NB4 (cell line): ENCODE measurements around the gene MS4A13.
"Not testable (repeated sequence)": the region's sequence is repeated elsewhere in the genome, so short reads cannot be mapped to it uniquely, and the experiment has no call there.

Experiments
- DNase-seq: peaks from one replicate; pipeline ENCODE4 v3.0.0; 2010; ENCODE audit warnings: low read depth
- H3K4me3 ChIP-seq: one replicate; pipeline ENCODE4 v1.5.1; 2011; ENCODE audit warnings: mild to moderate bottlenecking, low read depth, low read length, moderate library complexity
- MYC ChIP-seq: IDR thresholded peaks from 2 replicates; pipeline ENCODE4 v1.6.1; 2011; ENCODE audit warnings: low read depth, low read length
- POLR2A ChIP-seq: IDR thresholded peaks from 2 replicates; pipeline ENCODE4 v1.6.1; 2011; ENCODE audit warnings: mild to moderate bottlenecking; ENCODE audit not compliant: insufficient read length; ENCODE audit errors: extremely low read depth
- TF ChIP-seq, protein P1 (sequence below): IDR thresholded peaks from 2 replicates; pipeline ENCODE4 v1.6.1; 2011; ENCODE audit warnings: low read depth, low read length
- TF ChIP-seq, protein P2 (sequence below): IDR thresholded peaks from one replicate; pipeline ENCODE4 v1.5.1; 2012; ENCODE audit warnings: low read depth, low read length

MS4A13 gene

DNA sequence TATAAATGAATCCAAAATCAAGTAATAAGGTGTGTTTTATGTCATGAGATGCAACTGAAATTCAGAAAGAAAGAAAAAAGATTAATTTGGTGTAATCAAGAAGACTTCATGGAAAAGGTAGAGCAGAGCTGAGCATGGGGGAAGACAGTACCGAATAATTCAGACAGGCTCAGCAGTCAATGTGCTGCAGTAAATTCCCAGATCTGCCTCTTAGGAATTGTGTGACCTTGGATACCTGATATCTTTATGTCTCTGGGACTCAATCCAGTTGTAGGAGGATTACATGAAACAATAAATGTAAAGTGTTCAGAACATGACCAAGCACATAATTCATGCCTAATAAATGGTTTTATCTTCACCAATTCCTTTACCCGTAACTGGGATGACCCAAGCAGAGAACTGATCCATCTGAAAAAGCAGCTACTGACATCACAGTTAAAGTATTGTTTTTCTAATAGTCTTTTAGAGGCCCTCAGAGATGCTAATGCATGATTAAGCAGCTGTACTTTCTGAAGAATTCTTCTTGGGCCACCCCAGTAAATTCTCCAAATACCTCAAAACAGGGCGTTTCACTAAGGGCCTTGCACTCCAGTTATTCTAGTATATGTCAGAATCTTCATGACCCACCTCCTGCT, 14.8 kb upstream of the MS4A13 start:
- DNase-seq, result no peak
- TF ChIP-seq POLR2A, result no peak
- TF ChIP-seq, protein P1, sequence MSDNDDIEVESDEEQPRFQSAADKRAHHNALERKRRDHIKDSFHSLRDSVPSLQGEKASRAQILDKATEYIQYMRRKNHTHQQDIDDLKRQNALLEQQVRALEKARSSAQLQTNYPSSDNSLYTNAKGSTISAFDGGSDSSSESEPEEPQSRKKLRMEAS, result no peak
- no peak for TF ChIP-seq MYC
- TF ChIP-seq, protein P2, sequence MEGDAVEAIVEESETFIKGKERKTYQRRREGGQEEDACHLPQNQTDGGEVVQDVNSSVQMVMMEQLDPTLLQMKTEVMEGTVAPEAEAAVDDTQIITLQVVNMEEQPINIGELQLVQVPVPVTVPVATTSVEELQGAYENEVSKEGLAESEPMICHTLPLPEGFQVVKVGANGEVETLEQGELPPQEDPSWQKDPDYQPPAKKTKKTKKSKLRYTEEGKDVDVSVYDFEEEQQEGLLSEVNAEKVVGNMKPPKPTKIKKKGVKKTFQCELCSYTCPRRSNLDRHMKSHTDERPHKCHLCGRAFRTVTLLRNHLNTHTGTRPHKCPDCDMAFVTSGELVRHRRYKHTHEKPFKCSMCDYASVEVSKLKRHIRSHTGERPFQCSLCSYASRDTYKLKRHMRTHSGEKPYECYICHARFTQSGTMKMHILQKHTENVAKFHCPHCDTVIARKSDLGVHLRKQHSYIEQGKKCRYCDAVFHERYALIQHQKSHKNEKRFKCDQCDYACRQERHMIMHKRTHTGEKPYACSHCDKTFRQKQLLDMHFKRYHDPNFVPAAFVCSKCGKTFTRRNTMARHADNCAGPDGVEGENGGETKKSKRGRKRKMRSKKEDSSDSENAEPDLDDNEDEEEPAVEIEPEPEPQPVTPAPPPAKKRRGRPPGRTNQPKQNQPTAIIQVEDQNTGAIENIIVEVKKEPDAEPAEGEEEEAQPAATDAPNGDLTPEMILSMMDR, result no peak
- no peak overlapping the region for H3K4me3 ChIP-seq

DNA sequence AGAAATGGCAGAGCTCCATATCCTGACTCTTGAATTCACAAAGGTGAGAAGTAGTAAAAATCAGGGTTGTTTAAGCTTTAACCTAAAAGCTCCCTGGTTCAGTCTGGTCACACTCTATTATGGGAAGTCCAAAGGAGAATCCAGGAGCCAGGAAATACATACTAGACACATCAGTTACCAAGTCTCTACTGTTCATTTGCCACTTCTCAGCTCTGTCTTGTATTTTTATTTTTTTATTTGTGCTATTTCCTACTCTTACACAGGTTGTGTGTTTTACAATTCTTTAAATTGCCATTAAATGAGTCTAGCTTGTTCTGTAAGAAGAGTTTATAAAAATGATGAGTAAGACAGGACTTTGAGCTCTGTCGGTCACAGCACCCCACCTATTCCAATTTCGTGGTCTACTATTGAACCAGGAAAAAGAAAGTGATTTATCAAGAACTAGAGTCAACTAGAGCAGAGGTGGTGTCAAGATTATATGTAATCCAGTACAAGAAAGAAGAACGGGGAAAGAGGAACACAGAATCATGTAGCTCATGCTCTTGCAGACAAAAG, 12.9 kb upstream of the MS4A13 start:
- TF ChIP-seq, protein P2, result no peak
- TF ChIP-seq, protein P1, result no peak
- no peak for TF ChIP-seq POLR2A
- TF ChIP-seq MYC, result no peak
- no peak for DNase-seq
- no peak overlapping the region for H3K4me3 ChIP-seq

DNA sequence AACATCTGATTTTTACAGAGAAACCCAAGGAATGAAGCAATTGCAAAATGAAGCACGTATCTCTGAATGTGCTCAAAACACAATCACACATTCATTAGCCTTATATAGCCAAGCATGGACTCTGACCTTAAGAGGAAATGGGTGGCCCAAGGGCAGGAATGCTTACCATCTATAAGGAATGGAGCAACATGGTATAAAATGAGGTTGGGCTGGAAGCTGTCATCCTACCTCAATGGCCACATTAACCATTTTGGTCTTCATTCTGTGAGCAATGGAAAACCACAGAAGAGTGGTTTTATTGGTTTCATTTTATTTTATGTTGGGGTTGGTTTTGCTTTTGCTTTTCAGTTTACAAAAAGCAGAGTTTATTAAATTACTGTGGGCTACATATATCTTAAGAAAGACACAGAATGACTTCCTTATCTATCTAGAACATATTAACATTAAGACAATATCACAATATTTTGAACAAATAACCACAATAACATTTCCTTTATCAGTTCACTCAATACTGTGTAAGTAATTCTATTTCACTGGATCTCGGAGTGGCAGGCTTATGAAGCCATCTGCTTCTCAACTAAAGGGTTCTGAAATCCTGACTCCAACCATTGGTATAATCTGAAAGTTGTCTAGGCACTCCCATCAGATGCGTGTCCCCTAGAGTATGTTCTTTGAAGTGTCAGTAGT, 10.8 kb upstream of the MS4A13 start:
- TF ChIP-seq, protein P1, result no peak
- no peak for TF ChIP-seq MYC
- no peak for TF ChIP-seq POLR2A
- TF ChIP-seq, protein P2, result no peak
- peak; percentile 4 for DNase-seq
- H3K4me3 ChIP-seq, result no peak overlapping the region

DNA sequence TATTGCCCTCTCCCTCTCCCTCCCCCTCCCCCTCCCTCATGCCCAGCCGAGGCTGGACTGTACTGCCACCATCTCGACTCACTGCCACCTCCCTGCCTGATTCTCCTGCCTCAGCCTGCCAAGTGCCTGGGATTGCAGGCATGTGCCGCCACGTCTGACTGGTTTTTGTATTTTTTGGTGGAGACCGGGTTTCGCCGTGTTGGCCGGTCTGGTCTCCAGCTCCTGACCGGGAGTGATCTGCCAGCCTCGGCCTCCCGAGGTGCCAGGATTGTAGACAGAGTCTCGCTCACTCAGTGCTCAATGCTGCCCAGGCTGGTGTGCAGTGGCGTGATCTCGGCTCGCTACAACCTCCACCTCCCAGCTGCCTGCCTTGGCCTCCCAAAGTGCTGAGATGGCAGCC, 5.6 kb upstream of the MS4A13 start:
- not testable (repeated sequence) for H3K4me3 ChIP-seq

DNA sequence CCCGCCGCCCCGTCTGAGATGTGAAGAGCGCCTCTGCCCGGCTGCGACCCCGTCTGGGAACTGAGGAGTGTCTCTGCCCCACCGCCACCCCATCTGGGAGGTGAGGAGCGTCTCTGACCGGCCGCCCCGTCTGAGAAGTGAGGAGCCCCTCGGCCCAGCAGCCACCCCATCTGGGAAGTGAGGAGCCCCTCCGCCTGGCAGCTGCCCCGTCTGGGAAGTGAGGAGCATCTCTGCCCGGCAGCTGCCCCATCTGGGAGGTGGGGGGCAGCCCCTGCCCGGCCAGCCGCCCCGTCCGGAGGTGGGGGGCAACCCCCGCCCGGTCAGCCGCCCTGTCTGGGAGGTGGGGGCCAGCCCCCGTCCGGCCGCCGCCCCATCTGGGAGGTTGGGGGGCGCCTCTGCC, 5.0 kb upstream of the MS4A13 start:
- not testable (repeated sequence) for H3K4me3 ChIP-seq, DNase-seq

More for the DNA sequence above, 5.6 kb upstream of the MS4A13 start:
- not testable (repeated sequence) for DNase-seq

DNA sequence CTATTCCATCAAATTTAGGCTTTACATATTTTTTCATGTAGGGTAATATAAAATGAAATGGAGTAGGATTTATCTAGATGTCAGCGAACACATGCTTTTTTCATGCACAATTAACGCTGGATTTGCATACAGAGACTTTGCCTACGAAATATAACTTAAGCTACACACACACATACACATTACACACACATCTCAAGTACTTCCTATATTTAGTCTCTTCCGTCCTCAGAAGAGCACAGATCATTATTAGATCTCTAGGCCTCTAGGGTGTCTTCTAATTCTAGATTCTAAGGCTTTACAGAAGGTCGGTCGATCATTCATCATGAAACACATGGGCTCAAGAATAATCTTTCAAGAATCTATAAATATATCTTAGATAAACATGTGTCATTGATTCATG, 3.8 kb upstream of the MS4A13 start:
- H3K4me3 ChIP-seq, result no peak overlapping the region
- no peak for DNase-seq
- TF ChIP-seq POLR2A (no peak), MYC (no peak)
- TF ChIP-seq, protein P1, result no peak
- TF ChIP-seq, protein P2, result no peak

DNA sequence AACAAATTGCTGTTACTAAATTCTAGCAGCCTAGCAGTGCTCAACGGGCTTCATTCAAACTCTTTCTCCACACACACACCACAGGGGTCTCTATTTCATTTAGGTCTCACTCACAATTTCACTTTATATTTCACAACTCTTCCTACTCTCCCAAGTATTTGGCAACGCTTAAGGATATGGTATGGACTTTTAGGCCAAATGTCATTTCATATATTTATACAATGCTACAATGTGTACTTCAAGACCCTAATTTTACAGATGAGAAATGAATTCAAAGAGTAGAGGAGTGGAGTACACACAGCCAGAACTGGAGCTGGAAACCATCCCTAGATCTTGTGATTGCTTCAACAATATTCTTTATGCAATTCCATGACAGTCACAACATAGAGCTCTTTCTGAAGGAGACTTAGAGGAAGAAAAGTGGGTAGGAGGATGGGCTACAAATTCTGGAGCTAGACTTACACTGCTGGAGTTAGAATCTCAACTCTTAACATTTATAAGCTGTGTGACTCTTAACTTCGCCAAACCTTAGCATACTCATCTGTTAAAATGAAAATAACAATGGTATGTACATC, 2.5 kb upstream of the MS4A13 start:
- TF ChIP-seq, protein P2, result no peak
- TF ChIP-seq, protein P1, result no peak
- no peak for TF ChIP-seq POLR2A
- TF ChIP-seq MYC, result no peak
- H3K4me3 ChIP-seq, result no peak overlapping the region
- no peak for DNase-seq
